HG03139 (cell line): ENCODE measurements around the gene FBXL20.
"Not testable (repeated sequence)": the region's sequence is repeated elsewhere in the genome, so short reads cannot be mapped to it uniquely, and the experiment has no call there.

Experiments
- ATAC-seq: cut with Tn5 transposase; IDR thresholded peaks from one replicate; pipeline ENCODE4 v1.9.1; 2021; ENCODE audit not compliant: unreplicated experiment

Gene FBXL20

GRCh38 chr17:39401412-39402243, at the start of gene FBXL20:
Gene FBXL20 (minus strand): TSS chr17:39401626. CDS start chr17:39401402, 224 bp downstream.
- peak; percentile 62 for ATAC-seq

- peak; percentile 87 for ATAC-seq
Measured at GRCh38 chr17:39450847-39451581, 49.6 kb upstream of the FBXL20 start, which contains the start of gene MED1. Gene MED1 (minus strand): TSS chr17:39451263. CDS start chr17:39451062, 201 bp downstream.

- no peak for ATAC-seq
Measured at GRCh38 chr17:39450051-39450450, 48.6 kb upstream of the FBXL20 start.

- ATAC-seq, result no peak
Measured at GRCh38 chr17:39447561-39447960, 46.1 kb upstream of the FBXL20 start.

GRCh38 chr17:39443326-39443725, 41.9 kb upstream of the FBXL20 start:
- no peak for ATAC-seq

- ATAC-seq, result not testable (repeated sequence)
Measured at GRCh38 chr17:39439868-39440267, 38.4 kb upstream of the FBXL20 start.

- ATAC-seq, result no peak
Measured at GRCh38 chr17:39429600-39429999, 28.2 kb upstream of the FBXL20 start.

GRCh38 chr17:39416141-39416540, 14.7 kb upstream of the FBXL20 start:
- no peak for ATAC-seq

GRCh38 chr17:39410279-39410678, 8.9 kb upstream of the FBXL20 start:
- no peak for ATAC-seq

GRCh38 chr17:39408360-39408759, 6.9 kb upstream of the FBXL20 start:
- ATAC-seq, result no peak

- ATAC-seq, result no peak
Measured at GRCh38 chr17:39406951-39407350, 5.5 kb upstream of the FBXL20 start.

- no peak for ATAC-seq
Measured at GRCh38 chr17:39405436-39405835, 4.0 kb upstream of the FBXL20 start.

- ATAC-seq, result no peak
Measured at GRCh38 chr17:39404542-39405378, 3.3 kb upstream of the FBXL20 start.

GRCh38 chr17:39402890-39403605, 1.6 kb upstream of the FBXL20 start:
- no peak for ATAC-seq

- peak; percentile 61 for ATAC-seq
Measured at GRCh38 chr17:39402244-39402889, 941 bp upstream of the FBXL20 start.

GRCh38 chr17:39400547-39401411, 647 bp downstream of the FBXL20 start:
- peak; percentile 18 for ATAC-seq

GRCh38 chr17:39399791-39400190, 1.6 kb downstream of the FBXL20 start:
- ATAC-seq, result no peak

GRCh38 chr17:39393736-39394135, 7.7 kb downstream of the FBXL20 start:
- ATAC-seq, result no peak

- no peak for ATAC-seq
Measured at GRCh38 chr17:39391448-39391847, 10.0 kb downstream of the FBXL20 start.
